ENCODE measurements around the gene RTCB. TPM values are rescaled to one million over a fixed set of nuclear protein-coding genes. Genes with fewer than 3 reads are reported as not detected.

The RTCB gene
- 83.9 and 89.9 TPM in 2 replicates for total RNA-seq

GRCh38 chr22:32411829-32412592 is at the start of gene RTCB:
Gene RTCB (minus strand): TSS chr22:32412247. CDS start chr22:32412156, 91 bp downstream.

GRCh38 chr22:32357567-32357966 is 54.5 kb downstream of the RTCB start, which contains the start of gene RFPL3:
Gene RFPL3 (plus strand): TSS chr22:32357867. CDS start chr22:32358072, 205 bp downstream.

Small RNAs within 50 kb of the gene (small RNA-seq; reads per million reads assigned to genes)
- not detected for gene AL021937.2
- not detected for gene IGLVIVOR22-2
- not detected for gene RF02171
- gene RF02172: not detected

Other genes starting within 250 kb of the RTCB start
- not detected in 2 replicates for gene RFPL2, start 207.2 kb downstream of the RTCB start, total RNA-seq
- gene SLC5A4, start 156.9 kb downstream of the RTCB start, total RNA-seq: not detected in 2 replicates
- not detected in 2 replicates for gene RFPL3, start 54.4 kb downstream of the RTCB start, total RNA-seq
- not detected in 2 replicates for gene BPIFC, start 52.2 kb upstream of the RTCB start, total RNA-seq
- gene FBXO7, start 62.6 kb upstream of the RTCB start, total RNA-seq: 81.3 and 84.0 TPM in 2 replicates

Data from articular chondrocyte of knee joint (primary cell).